ENCODE results near the gene SLC9A7. TPM values are rescaled to one million over a fixed set of nuclear protein-coding genes. Genes with fewer than 3 reads are reported as not detected.

SLC9A7 gene
- total and polyA plus RNA-seq, 2 of the 13 experiments (the other 11 are each of a cell fraction or from before 2014, with no cell fraction given): 5.8 to 7.2 TPM

- Histone ChIP-seq H3K79me2 (ENCODE audit: insufficient read depth, low read length) (no peaks in the 10 kb centered on the region), H2AFZ (ENCODE audit: low read length) (no peak overlapping the region), H3K4me1 (ENCODE audit: insufficient read depth, low read length) (no peaks in the 10 kb centered on the region), H3K36me3 (replicated peaks in 1 of 2; ENCODE audit: control insufficient read depth in 1 of 2, insufficient read depth in 2 of 2, low read length in 2 of 2) (no peaks in the 10 kb centered on the region), H4K20me1 (ENCODE audit: insufficient read depth, low read length) (no peaks in the 10 kb centered on the region), H3K4me2 (ENCODE audit: low read depth, low read length) (no peak overlapping the region), H3K27ac (ENCODE audit: extremely low read length, insufficient read depth, low read length) (no peak overlapping the region), H3K4me3 (replicated peaks in 1 of 3; ENCODE audit: insufficient read depth in 1 of 3, low read depth in 2 of 3, low read length in 3 of 3) (no peak overlapping the region), H3K9me3 (ENCODE audit: low read length) (no peaks in the 10 kb centered on the region), H3K9ac (ENCODE audit: insufficient read depth, low read depth, low read length) (no peak overlapping the region), H3K27me3 (ENCODE audit: control insufficient read depth in 1 of 2, insufficient read depth in 2 of 2, low read length in 2 of 2) (no peaks in the 10 kb centered on the region)
- intact Hi-C loops (cut with micrococcal nuclease; ENCODE audit: unreplicated experiment): loop anchor here (5.0 kb wide), 1 partner anchor 70 kb away; the partner anchor contains the start of gene CHST7
- BruUV-seq (replicated peaks): no TSS peak
- no peak for FAIRE-seq
- ChIA-PET CTCF (ENCODE audit: low intra/inter-chr PET ratio, low total read pairs) (no interaction called here), POLR2A (no interaction called here)
- in situ Hi-C loops (cut with HindIII; ENCODE audit: extremely low pct_ligation_motif_present, low pct_unique_long_range_greater_than_20kb): no loop called here
- DNase-seq (ENCODE audit: low spot score): peak; percentile 11
- WGBS (ENCODE audit: low lambda C conversion rate): 71% methylated on average over 4 of the region's 4 CpGs
- TF ChIP-seq TBX2 (CRISPR knock-in tag; IDR thresholded peaks at IDR 0.05; ENCODE audit: borderline replicate concordance): peak; percentile 78; the same call in 1 of the 2 replicates
- peak; percentile 13; the same call in 1 of the 2 replicates for TF ChIP-seq SMC3 (IDR thresholded peaks at IDR 0.05; ENCODE audit: low read length)
- TF ChIP-seq STAG1 (CRISPR knock-in tag; IDR thresholded peaks at IDR 0.05): peak; percentile 37; the same call in 1 of the 2 replicates
- peak; percentile 92 for TF ChIP-seq TBX3 (IDR thresholded peaks at IDR 0.05; ENCODE audit: borderline replicate concordance)
- no peak for TF ChIP-seq ZNF687 (CRISPR knock-in tag; IDR thresholded peaks at IDR 0.05)
- no peak for TF ChIP-seq ZBTB7A (CRISPR knock-in tag; IDR thresholded peaks at IDR 0.05)
- peak; percentile 72 for ATAC-seq
These were observed 116.8 kb downstream of the SLC9A7 start for GRCh38 chrX:46642145-46642544.

All from HepG2 (cell line).